ENCODE data around the gene HPCA. TPM values are rescaled to one million over a fixed set of nuclear protein-coding genes. Genes with fewer than 3 reads are reported as not detected.

The HPCA gene
- total RNA-seq, 1 experiment from 2014 or later: 1.2 TPM

DNA sequence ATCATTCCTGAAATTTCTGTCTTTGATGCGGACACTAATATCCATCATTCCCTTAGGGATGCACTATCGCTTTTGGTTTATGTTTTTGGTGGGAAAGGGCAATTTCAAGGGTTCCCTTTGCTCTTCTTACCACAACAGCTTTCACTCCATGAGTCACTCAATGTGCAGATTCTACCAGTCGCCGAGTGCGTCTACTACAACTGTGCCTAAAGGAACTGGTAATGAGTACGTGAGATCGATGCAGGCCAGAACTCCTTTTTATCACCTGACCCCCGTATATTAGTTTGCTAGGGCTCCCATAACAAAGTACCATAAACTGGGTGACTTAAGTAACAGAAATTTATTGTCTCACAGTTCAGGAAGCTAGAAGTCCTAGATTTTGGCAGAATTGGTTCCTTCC is 42.4 kb downstream of the HPCA start:
- Histone ChIP-seq H2BK12ac (ENCODE audit: insufficient read length, low read depth, low read length) (no peak overlapping the region), H3T11ph (ENCODE audit: low read length) (no peak overlapping the region)

More for the DNA sequence above, 42.4 kb downstream of the HPCA start:
- H3K56ac ChIP-seq (ENCODE audit: insufficient read length, low read depth, low read length): no peak overlapping the region
- no peaks in the 10 kb centered on the region for H3K79me1 ChIP-seq (ENCODE audit: insufficient read depth, low read depth, low read length, poor library complexity, severe bottlenecking)
- Mint-ChIP-seq H3K27me3 (ENCODE audit: low read depth) (peaks cover 66% of the 10 kb centered on the region), H3K36me3 (ENCODE audit: insufficient read depth in 1 of 3, low read depth in 3 of 3) (no peaks in the 10 kb centered on the region), H3K4me3 (no peak overlapping the region), H3K4me1 (peaks cover 23 to 35% of the 10 kb centered on the region in 2 experiments), H3K9me3 (peaks cover 5 to 9% of the 10 kb centered on the region in 2 experiments; a peak in 4 of 5 replicates), H3K27ac (no peak overlapping the region)
- no peak overlapping the region for H2BK120ac ChIP-seq (ENCODE audit: low read depth, low read length, poor library complexity, severe bottlenecking)
- no peak overlapping the region for H2AFZ ChIP-seq (ENCODE audit: low read length)
- no peaks in the 10 kb centered on the region for H4K20me1 ChIP-seq (ENCODE audit: control insufficient read depth, insufficient read depth, insufficient read length)
- no peak overlapping the region for H4K91ac ChIP-seq (ENCODE audit: insufficient read length, low read depth, low read length)
- no peak overlapping the region for H2AK5ac ChIP-seq (ENCODE audit: insufficient read length, low read length)
- no peak overlapping the region for H4K5ac ChIP-seq (ENCODE audit: insufficient read length, low read depth, low read length)
- H3K9ac ChIP-seq (ENCODE audit: extremely low read depth, insufficient read length, low read length): no peak overlapping the region
- H2BK15ac ChIP-seq (ENCODE audit: low read depth, low read length): no peak overlapping the region
- H3K14ac ChIP-seq (ENCODE audit: insufficient read depth, low read length): no peak overlapping the region
- H3K23me2 ChIP-seq (ENCODE audit: insufficient read length, low read depth, low read length, poor library complexity, severe bottlenecking): peaks cover 12% of the 10 kb centered on the region
- H2BK5ac ChIP-seq (ENCODE audit: insufficient read length, low read length): no peak overlapping the region
- no peak overlapping the region for H3K18ac ChIP-seq (ENCODE audit: insufficient read length, low read depth, low read length)
- H3K27ac ChIP-seq (ENCODE audit: insufficient read length, low read depth, low read length): no peak overlapping the region
- no peaks in the 10 kb centered on the region for H3K9me3 ChIP-seq (ENCODE audit: control insufficient read depth, low read depth, low read length)
- H3K4ac ChIP-seq (ENCODE audit: low read depth, low read length): no peak overlapping the region
- H2BK20ac ChIP-seq (ENCODE audit: low read depth, low read length, poor library complexity, severe bottlenecking): no peak overlapping the region
- WGBS (ENCODE audit: extremely low coverage, insufficient read length, low lambda C conversion rate): no CpG with 5 or more reads among the region's 8 CpGs
- H3K79me2 ChIP-seq (ENCODE audit: insufficient read depth, low read length): no peaks in the 10 kb centered on the region
- TF ChIP-seq, protein P1, sequence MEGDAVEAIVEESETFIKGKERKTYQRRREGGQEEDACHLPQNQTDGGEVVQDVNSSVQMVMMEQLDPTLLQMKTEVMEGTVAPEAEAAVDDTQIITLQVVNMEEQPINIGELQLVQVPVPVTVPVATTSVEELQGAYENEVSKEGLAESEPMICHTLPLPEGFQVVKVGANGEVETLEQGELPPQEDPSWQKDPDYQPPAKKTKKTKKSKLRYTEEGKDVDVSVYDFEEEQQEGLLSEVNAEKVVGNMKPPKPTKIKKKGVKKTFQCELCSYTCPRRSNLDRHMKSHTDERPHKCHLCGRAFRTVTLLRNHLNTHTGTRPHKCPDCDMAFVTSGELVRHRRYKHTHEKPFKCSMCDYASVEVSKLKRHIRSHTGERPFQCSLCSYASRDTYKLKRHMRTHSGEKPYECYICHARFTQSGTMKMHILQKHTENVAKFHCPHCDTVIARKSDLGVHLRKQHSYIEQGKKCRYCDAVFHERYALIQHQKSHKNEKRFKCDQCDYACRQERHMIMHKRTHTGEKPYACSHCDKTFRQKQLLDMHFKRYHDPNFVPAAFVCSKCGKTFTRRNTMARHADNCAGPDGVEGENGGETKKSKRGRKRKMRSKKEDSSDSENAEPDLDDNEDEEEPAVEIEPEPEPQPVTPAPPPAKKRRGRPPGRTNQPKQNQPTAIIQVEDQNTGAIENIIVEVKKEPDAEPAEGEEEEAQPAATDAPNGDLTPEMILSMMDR (conservative IDR thresholded peaks at IDR 0.05): no peak
- no peak overlapping the region for H3K4me2 ChIP-seq (ENCODE audit: insufficient read depth, insufficient read length, low read length)
- H4K8ac ChIP-seq (replicated peaks; ENCODE audit: insufficient read length, low read depth, low read length): no peak overlapping the region
- peaks cover 15% of the 10 kb centered on the region; the same call in 1 of the 2 replicates for H3K27me3 ChIP-seq (ENCODE audit: insufficient read depth, low read length)
- no peak overlapping the region for H3K23ac ChIP-seq (ENCODE audit: insufficient read length, low read depth, low read length)
- no peak for DNase-seq
- no peaks in the 10 kb centered on the region for H3K4me1 ChIP-seq (ENCODE audit: insufficient read depth, low read length)
